ENCODE measurements around the gene GPD2. TPM values are rescaled to one million over a fixed set of nuclear protein-coding genes. Genes with fewer than 3 reads are reported as not detected.

The GPD2 gene
- polyA plus RNA-seq, 1 donor from 2014 or later: 3.5 TPM

DNA sequence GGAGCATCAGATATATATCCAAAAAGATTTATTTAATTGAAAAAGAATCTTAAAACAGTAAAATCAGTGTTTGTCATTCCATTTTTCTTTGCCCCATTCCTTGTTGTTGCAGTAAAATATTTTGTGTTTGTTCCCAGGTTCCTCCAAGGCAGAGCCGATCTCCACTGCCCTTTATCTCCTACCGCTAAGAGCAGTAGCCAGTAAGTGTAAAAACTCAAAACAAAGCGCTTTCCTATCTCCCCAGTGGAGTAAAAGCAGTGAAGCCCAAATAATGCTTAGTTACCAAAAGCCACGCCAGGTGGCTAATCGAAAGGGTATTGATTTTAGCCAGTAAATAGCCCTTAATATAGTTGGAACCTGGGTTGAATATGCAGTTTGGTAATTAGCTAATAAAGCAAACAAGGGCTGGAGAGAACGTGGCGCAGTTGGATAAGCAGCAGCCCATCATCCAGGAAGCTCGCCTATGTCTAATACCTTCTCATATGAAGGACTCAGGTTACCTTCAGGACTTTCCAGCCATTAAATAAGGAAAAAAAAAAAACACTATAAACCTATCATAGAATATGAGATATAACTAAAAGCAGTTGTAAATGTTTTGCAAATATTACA is 12.4 kb upstream of the GPD2 start:
- no peak overlapping the region for H3K9ac ChIP-seq (ENCODE audit: low read length)
- no peaks in the 10 kb centered on the region for H3K79me2 ChIP-seq (replicated peaks; ENCODE audit: insufficient read depth, low read length)
- no peak overlapping the region for H3K4me3 ChIP-seq (ENCODE audit: low read length)
- no peaks in the 10 kb centered on the region for H3K27me3 ChIP-seq (ENCODE audit: insufficient read depth, low read depth, low read length)
- no peaks in the 10 kb centered on the region for H3F3A ChIP-seq (ENCODE audit: insufficient read depth, low read length, poor library complexity, severe bottlenecking)
- H3K27ac ChIP-seq (ENCODE audit: low read length): no peak overlapping the region
- H3K36me3 ChIP-seq (ENCODE audit: insufficient read depth, low read length): no peaks in the 10 kb centered on the region
- no peaks in the 10 kb centered on the region for H3K9me2 ChIP-seq (ENCODE audit: insufficient read depth, low read length)
- H3K9me3 ChIP-seq (ENCODE audit: low read length): no peaks in the 10 kb centered on the region
- H3K4me2 ChIP-seq (ENCODE audit: low read length): no peak overlapping the region
- TF ChIP-seq MXI1 (conservative IDR thresholded peaks at IDR 0.05; ENCODE audit: poor library complexity, severe bottlenecking): no peak
- TF ChIP-seq EZH2 (IDR thresholded peaks at IDR 0.05; ENCODE audit: borderline replicate concordance, insufficient read depth, low read length, poor library complexity, severe bottlenecking): no peak
- TF ChIP-seq, protein P1, sequence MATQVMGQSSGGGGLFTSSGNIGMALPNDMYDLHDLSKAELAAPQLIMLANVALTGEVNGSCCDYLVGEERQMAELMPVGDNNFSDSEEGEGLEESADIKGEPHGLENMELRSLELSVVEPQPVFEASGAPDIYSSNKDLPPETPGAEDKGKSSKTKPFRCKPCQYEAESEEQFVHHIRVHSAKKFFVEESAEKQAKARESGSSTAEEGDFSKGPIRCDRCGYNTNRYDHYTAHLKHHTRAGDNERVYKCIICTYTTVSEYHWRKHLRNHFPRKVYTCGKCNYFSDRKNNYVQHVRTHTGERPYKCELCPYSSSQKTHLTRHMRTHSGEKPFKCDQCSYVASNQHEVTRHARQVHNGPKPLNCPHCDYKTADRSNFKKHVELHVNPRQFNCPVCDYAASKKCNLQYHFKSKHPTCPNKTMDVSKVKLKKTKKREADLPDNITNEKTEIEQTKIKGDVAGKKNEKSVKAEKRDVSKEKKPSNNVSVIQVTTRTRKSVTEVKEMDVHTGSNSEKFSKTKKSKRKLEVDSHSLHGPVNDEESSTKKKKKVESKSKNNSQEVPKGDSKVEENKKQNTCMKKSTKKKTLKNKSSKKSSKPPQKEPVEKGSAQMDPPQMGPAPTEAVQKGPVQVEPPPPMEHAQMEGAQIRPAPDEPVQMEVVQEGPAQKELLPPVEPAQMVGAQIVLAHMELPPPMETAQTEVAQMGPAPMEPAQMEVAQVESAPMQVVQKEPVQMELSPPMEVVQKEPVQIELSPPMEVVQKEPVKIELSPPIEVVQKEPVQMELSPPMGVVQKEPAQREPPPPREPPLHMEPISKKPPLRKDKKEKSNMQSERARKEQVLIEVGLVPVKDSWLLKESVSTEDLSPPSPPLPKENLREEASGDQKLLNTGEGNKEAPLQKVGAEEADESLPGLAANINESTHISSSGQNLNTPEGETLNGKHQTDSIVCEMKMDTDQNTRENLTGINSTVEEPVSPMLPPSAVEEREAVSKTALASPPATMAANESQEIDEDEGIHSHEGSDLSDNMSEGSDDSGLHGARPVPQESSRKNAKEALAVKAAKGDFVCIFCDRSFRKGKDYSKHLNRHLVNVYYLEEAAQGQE (IDR thresholded peaks at IDR 0.05; ENCODE audit: borderline replicate concordance): no peak
- no peaks in the 10 kb centered on the region for H4K20me1 ChIP-seq (ENCODE audit: insufficient read depth)
- H2AFZ ChIP-seq (ENCODE audit: low read depth, low read length): no peak overlapping the region

GRCh38 chr2:156427074-156427473 is 9.1 kb upstream of the GPD2 start:
- H3K9me2 ChIP-seq (ENCODE audit: insufficient read depth, low read length): no peaks in the 10 kb centered on the region
- no peak overlapping the region for H2AFZ ChIP-seq (ENCODE audit: low read depth, low read length)
- no peak overlapping the region for H3K4me2 ChIP-seq (ENCODE audit: low read length)
- no peaks in the 10 kb centered on the region for H3K9me3 ChIP-seq (ENCODE audit: low read length)
- H3K36me3 ChIP-seq (ENCODE audit: insufficient read depth, low read length): no peaks in the 10 kb centered on the region
- H3K9ac ChIP-seq (ENCODE audit: low read length): no peak overlapping the region
- no peaks in the 10 kb centered on the region for H4K20me1 ChIP-seq (ENCODE audit: insufficient read depth)
- H3K27me3 ChIP-seq (ENCODE audit: insufficient read depth, low read depth, low read length): no peaks in the 10 kb centered on the region
- TF ChIP-seq EP300 (conservative IDR thresholded peaks at IDR 0.05; ENCODE audit: poor library complexity, severe bottlenecking) (no peak), RAD21 (conservative IDR thresholded peaks at IDR 0.05) (no peak), MXI1 (conservative IDR thresholded peaks at IDR 0.05; ENCODE audit: poor library complexity, severe bottlenecking) (no peak)
- H3K4me3 ChIP-seq (ENCODE audit: low read length): no peak overlapping the region
- no peak overlapping the region for H3K27ac ChIP-seq (ENCODE audit: low read length)
- no peaks in the 10 kb centered on the region for H3F3A ChIP-seq (ENCODE audit: insufficient read depth, low read length, poor library complexity, severe bottlenecking)
- no peaks in the 10 kb centered on the region for H3K79me2 ChIP-seq (replicated peaks; ENCODE audit: insufficient read depth, low read length)

DNA sequence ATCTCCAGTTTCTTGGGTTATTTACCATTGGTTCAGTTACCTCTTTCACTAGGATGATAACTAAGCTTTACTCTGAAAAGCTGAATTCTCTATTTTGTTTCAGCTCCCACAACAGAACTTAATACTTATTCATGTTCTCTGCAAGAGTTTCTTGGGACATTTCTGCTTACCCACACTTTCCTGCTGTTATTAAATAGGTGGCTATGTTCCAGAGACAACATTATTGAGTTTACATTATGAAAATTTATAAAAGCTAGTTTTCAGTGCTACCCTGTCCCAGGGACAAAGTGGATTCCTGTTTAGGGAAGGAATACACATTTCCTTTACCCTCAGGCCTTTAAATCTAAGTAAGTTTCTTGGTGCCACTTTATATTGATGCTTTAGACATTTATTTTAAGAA is 7.0 kb upstream of the GPD2 start:
- H3K4me2 ChIP-seq (ENCODE audit: low read length): no peak overlapping the region
- H3K36me3 ChIP-seq (ENCODE audit: insufficient read depth, low read length): no peaks in the 10 kb centered on the region
- no peak overlapping the region for H3K4me3 ChIP-seq (ENCODE audit: low read length)
- H3K9ac ChIP-seq (ENCODE audit: low read length): no peak overlapping the region
- no peaks in the 10 kb centered on the region for H3K27me3 ChIP-seq (ENCODE audit: insufficient read depth, low read depth, low read length)
- H3F3A ChIP-seq (ENCODE audit: insufficient read depth, low read length, poor library complexity, severe bottlenecking): no peaks in the 10 kb centered on the region
- TF ChIP-seq MXI1 (conservative IDR thresholded peaks at IDR 0.05; ENCODE audit: poor library complexity, severe bottlenecking) (no peak), EP300 (conservative IDR thresholded peaks at IDR 0.05; ENCODE audit: poor library complexity, severe bottlenecking) (no peak), TAF1 (IDR thresholded peaks at IDR 0.05; ENCODE audit: low read depth) (no peak), RAD21 (conservative IDR thresholded peaks at IDR 0.05) (no peak), EZH2 (IDR thresholded peaks at IDR 0.05; ENCODE audit: borderline replicate concordance, insufficient read depth, low read length, poor library complexity, severe bottlenecking) (no peak), SMC3 (conservative IDR thresholded peaks at IDR 0.05; ENCODE audit: poor library complexity) (no peak), CTCF (IDR thresholded peaks at IDR 0.05; ENCODE audit: poor library complexity, severe bottlenecking) (no peak)
- TF ChIP-seq, protein P1 (IDR thresholded peaks at IDR 0.05; ENCODE audit: borderline replicate concordance): no peak
- no peak overlapping the region for H2AFZ ChIP-seq (ENCODE audit: low read depth, low read length)
- no peaks in the 10 kb centered on the region for H3K79me2 ChIP-seq (replicated peaks; ENCODE audit: insufficient read depth, low read length)
- H3K9me2 ChIP-seq (ENCODE audit: insufficient read depth, low read length): no peaks in the 10 kb centered on the region
- H3K9me3 ChIP-seq (ENCODE audit: low read length): no peaks in the 10 kb centered on the region
- no peak overlapping the region for H3K27ac ChIP-seq (ENCODE audit: low read length)
- H4K20me1 ChIP-seq (ENCODE audit: insufficient read depth): no peaks in the 10 kb centered on the region
